ENCODE results near the gene PCNX2.

Gene PCNX2

GRCh38 chr1:233031521-233031920, 264.0 kb downstream of the PCNX2 start:
- H3K27ac ChIP-seq: no peak overlapping the region
- TF ChIP-seq CTCF (IDR thresholded peaks at IDR 0.05): no peak
- TF ChIP-seq ZFX (IDR thresholded peaks at IDR 0.05; ENCODE audit: borderline replicate concordance): no peak

GRCh38 chr1:233027046-233027445, 268.5 kb downstream of the PCNX2 start:
- TF ChIP-seq CTCF (IDR thresholded peaks at IDR 0.05) (no peak), ZFX (IDR thresholded peaks at IDR 0.05; ENCODE audit: borderline replicate concordance) (no peak)
- H3K27ac ChIP-seq: no peak overlapping the region

- peak; percentile 41 for TF ChIP-seq CTCF (IDR thresholded peaks at IDR 0.05)
- no peak for TF ChIP-seq ZFX (IDR thresholded peaks at IDR 0.05; ENCODE audit: borderline replicate concordance)
- no peak overlapping the region for H3K27ac ChIP-seq
Observed at GRCh38 chr1:233025567-233025966, 270.0 kb downstream of the PCNX2 start.

- peak; percentile 73 for TF ChIP-seq CTCF (IDR thresholded peaks at IDR 0.05)
- TF ChIP-seq ZFX (IDR thresholded peaks at IDR 0.05; ENCODE audit: borderline replicate concordance): no peak
- no peak overlapping the region for H3K27ac ChIP-seq
Observed at GRCh38 chr1:233025157-233025556, 270.4 kb downstream of the PCNX2 start.

DNA sequence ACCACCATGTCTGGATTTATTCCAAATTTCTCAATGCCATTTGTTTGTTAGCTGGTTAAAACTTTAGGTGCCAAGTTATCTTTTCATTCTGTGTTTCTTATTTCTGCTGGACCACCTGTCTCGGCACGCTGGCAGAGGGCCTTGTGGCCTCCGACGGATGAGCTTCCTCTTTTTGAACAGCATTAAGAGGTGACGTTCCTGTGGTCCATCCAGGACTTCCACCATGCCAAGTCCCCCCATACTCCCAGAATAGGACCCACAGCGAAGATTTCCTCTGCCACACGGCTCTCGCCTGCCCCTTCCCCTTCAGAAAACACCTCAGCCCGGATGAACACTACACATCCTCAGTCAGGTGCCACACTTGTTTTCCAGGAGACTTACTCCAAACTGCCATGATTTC, 271.3 kb downstream of the PCNX2 start:
- TF ChIP-seq CTCF (IDR thresholded peaks at IDR 0.05) (no peak), ZFX (IDR thresholded peaks at IDR 0.05; ENCODE audit: borderline replicate concordance) (no peak)
- H3K27ac ChIP-seq: no peak overlapping the region

DNA sequence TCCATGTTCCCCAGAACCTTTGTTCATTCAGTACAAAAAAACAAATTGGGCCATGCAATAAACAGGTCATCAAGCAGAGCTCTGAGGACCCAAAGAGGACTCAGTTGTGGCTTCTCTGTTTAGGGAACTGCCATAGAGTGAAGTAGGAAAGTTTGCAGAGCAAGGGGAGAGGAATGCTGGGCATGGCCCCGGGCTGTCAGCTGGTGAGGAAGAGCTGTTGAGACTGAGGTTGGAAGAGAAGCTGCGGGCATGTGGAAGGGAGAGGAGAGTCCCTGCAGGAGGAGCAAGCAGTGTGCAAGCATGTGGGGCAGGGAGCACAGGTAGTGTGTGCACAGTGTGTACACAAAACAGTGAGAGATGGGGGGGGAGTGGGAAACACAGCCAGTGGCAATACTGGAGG, 273.3 kb downstream of the PCNX2 start:
- no peak overlapping the region for H3K27ac ChIP-seq
- TF ChIP-seq CTCF (IDR thresholded peaks at IDR 0.05) (no peak), ZFX (IDR thresholded peaks at IDR 0.05; ENCODE audit: borderline replicate concordance) (no peak)

DNA sequence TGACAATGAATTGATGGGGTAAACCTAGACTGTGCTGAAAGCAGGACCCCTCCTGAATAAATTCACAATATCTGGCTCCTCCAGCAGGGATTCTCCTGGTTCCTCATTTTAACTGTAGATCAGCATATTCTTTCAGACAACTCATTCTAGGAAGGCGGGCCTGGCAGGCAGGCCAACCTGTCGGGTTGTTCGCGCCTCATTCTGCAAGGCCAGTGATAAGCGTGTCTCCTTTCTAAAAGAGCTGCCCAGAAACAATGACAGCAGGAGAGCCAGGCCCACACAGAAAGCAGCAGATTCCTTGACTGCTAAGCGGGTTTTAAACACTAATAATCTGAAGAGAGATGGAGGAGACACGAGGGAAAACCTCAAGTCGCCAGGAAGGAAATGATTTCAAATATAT, 275.1 kb downstream of the PCNX2 start:
- TF ChIP-seq ZFX (IDR thresholded peaks at IDR 0.05; ENCODE audit: borderline replicate concordance) (no peak), CTCF (IDR thresholded peaks at IDR 0.05) (no peak)
- no peak overlapping the region for H3K27ac ChIP-seq

Data from 22Rv1 (cell line).